ENCODE data around the gene GVQW3. TPM values are rescaled to one million over a fixed set of nuclear protein-coding genes. Genes with fewer than 3 reads are reported as not detected.

GVQW3 gene
- total and polyA plus RNA-seq, 2 donors (not counting 1 experiment from before 2014, with no cell fraction given) = 3.5 to 8.2 TPM

DNA sequence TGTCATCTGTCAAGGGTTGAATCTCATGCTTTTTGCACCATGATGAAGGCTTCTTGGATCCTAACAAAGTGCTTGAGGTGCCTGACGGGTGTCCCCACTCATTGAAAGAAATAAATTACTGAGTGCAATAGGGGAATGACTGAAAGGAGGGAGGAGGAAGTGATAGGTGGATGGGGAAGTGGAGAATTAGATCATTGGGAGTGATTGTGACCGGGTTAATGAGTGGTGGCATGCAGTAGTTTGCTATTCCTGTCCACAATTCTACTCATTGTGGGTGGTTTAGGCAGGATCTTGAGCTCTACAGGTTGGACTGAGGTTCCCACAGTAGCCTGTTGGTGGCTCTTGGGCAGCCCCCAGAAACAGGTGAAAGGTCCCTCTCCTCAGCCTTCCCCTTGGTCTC is 44.5 kb upstream of the GVQW3 start:
- Histone ChIP-seq H3K79me2 (ENCODE audit: control insufficient read depth, insufficient read depth, low read length) (no peaks in the 10 kb centered on the region), H3K27me3 (replicated peaks in 1 of 4; ENCODE audit: control extremely low read depth in 1 of 4, control insufficient read depth in 3 of 4, insufficient read depth in 4 of 4, low read length in 3 of 4) (no peaks in the 10 kb centered on the region), H3K4me1 (ENCODE audit: control insufficient read depth in 2 of 2, insufficient read depth in 2 of 2, low read length in 2 of 2) (no peaks in the 10 kb centered on the region), H3K27ac (ENCODE audit: low read length in 2 of 2) (no peak overlapping the region), H4K20me1 (ENCODE audit: control insufficient read depth, insufficient read depth, low read length, poor library complexity, severe bottlenecking) (no peaks in the 10 kb centered on the region), H3K4me2 (replicated peaks; ENCODE audit: low read depth, low read length, poor library complexity, severe bottlenecking) (no peak overlapping the region), H3K9me3 (ENCODE audit: control extremely low read depth in 1 of 3, control insufficient read depth in 2 of 3, insufficient read depth in 1 of 3, low read length in 2 of 3) (peaks cover 0 to 25% (median 21%) of the 10 kb centered on the region in 3 donors), H3K9ac (ENCODE audit: low read length) (no peak overlapping the region), H2AFZ (ENCODE audit: insufficient read depth, low read depth, low read length, poor library complexity, severe bottlenecking) (no peak overlapping the region), H3K36me3 (replicated peaks in 1 of 2; ENCODE audit: control extremely low read depth in 1 of 2, control insufficient read depth in 1 of 2, extremely low read depth in 1 of 2, insufficient read depth in 2 of 2, low read length in 1 of 2) (no peaks in the 10 kb centered on the region), H3K4me3 (ENCODE audit: control extremely low read depth in 1 of 5, extremely low read depth in 1 of 5, insufficient read depth in 1 of 5, low read depth in 2 of 5, low read length in 4 of 5) (no peak overlapping the region)
- DNase-seq (no peak), ATAC-seq (ENCODE audit: low read depth) (no peak)
- Mint-ChIP-seq H3K27me3 (no peaks in the 10 kb centered on the region), H3K4me1 (peaks cover 8% of the 10 kb centered on the region), H3K9me3 (ENCODE audit: insufficient read depth) (peaks cover 10% of the 10 kb centered on the region), H3K4me3 (no peak overlapping the region), H3K27ac (no peak overlapping the region)
- ChIA-PET POLR2A (no interaction called here), CTCF (no interaction called here)
- TF ChIP-seq EZH2 (IDR thresholded peaks at IDR 0.05; ENCODE audit: borderline replicate concordance, insufficient read depth, low read depth, low read length, poor library complexity, severe bottlenecking) (no peak), CTCF (IDR thresholded peaks at IDR 0.05) (no peak)
- intact Hi-C loops (cut with micrococcal nuclease) = no loop called here
- 100% methylated on average over 1 of the region's 2 CpGs for WGBS (ENCODE audit: insufficient coverage)

- Mint-ChIP-seq H3K27me3 (no peaks in the 10 kb centered on the region), H3K4me1 (peaks cover 8% of the 10 kb centered on the region), H3K9me3 (ENCODE audit: insufficient read depth) (peaks cover 10% of the 10 kb centered on the region), H3K27ac (no peak overlapping the region), H3K4me3 (no peak overlapping the region)
- Histone ChIP-seq H3K9ac (ENCODE audit: low read length) (no peak overlapping the region), H3K27ac (ENCODE audit: low read length in 2 of 2) (no peak overlapping the region), H3K4me3 (ENCODE audit: control extremely low read depth in 1 of 5, extremely low read depth in 1 of 5, insufficient read depth in 1 of 5, low read depth in 2 of 5, low read length in 4 of 5) (no peak overlapping the region), H3K27me3 (replicated peaks in 1 of 4; ENCODE audit: control extremely low read depth in 1 of 4, control insufficient read depth in 3 of 4, insufficient read depth in 4 of 4, low read length in 3 of 4) (no peaks in the 10 kb centered on the region), H4K20me1 (ENCODE audit: control insufficient read depth, insufficient read depth, low read length, poor library complexity, severe bottlenecking) (no peaks in the 10 kb centered on the region), H3K4me1 (ENCODE audit: control insufficient read depth in 2 of 2, insufficient read depth in 2 of 2, low read length in 2 of 2) (no peaks in the 10 kb centered on the region), H3K9me3 (ENCODE audit: control extremely low read depth in 1 of 3, control insufficient read depth in 2 of 3, insufficient read depth in 1 of 3, low read length in 2 of 3) (peaks cover 0 to 25% (median 21%) of the 10 kb centered on the region in 3 donors), H2AFZ (ENCODE audit: insufficient read depth, low read depth, low read length, poor library complexity, severe bottlenecking) (no peak overlapping the region), H3K79me2 (ENCODE audit: control insufficient read depth, insufficient read depth, low read length) (no peaks in the 10 kb centered on the region), H3K36me3 (replicated peaks in 1 of 2; ENCODE audit: control extremely low read depth in 1 of 2, control insufficient read depth in 1 of 2, extremely low read depth in 1 of 2, insufficient read depth in 2 of 2, low read length in 1 of 2) (no peaks in the 10 kb centered on the region), H3K4me2 (replicated peaks; ENCODE audit: low read depth, low read length, poor library complexity, severe bottlenecking) (no peak overlapping the region)
- ChIA-PET POLR2A (no interaction called here), CTCF (no interaction called here)
- TF ChIP-seq CTCF (IDR thresholded peaks at IDR 0.05) (no peak), EZH2 (IDR thresholded peaks at IDR 0.05; ENCODE audit: borderline replicate concordance, insufficient read depth, low read depth, low read length, poor library complexity, severe bottlenecking) (no peak)
- DNase-seq (no peak), ATAC-seq (ENCODE audit: low read depth) (no peak)
- no CpG with 5 or more reads among the region's 1 CpG for WGBS (ENCODE audit: insufficient coverage)
- intact Hi-C loops (cut with micrococcal nuclease) = no loop called here
These were observed 43.7 kb upstream of the GVQW3 start for GRCh38 chr11:76337469-76337868.

All from B cell (primary cell).